HT1080 (cell line): ENCODE data around the gene CCDC85C. TPM values are rescaled to one million over a fixed set of nuclear protein-coding genes. Genes with fewer than 3 reads are reported as not detected.

Experiments
- DNase-seq: peaks from one replicate; pipeline ENCODE4 v3.0.0-alpha.2; 2015; ENCODE audit warnings: low read depth
- total RNA-seq: library from RNA; depleted of rRNA; stranded (reverse); fragments of >200 nt; shearing (Covaris generic); gene quantifications from 2 replicates; pipeline ENCODE4 v1.2.3, GENCODE V29; 2014

Gene CCDC85C
- total RNA-seq, 1 experiment from 2014 or later = 52.7 TPM

DNA sequence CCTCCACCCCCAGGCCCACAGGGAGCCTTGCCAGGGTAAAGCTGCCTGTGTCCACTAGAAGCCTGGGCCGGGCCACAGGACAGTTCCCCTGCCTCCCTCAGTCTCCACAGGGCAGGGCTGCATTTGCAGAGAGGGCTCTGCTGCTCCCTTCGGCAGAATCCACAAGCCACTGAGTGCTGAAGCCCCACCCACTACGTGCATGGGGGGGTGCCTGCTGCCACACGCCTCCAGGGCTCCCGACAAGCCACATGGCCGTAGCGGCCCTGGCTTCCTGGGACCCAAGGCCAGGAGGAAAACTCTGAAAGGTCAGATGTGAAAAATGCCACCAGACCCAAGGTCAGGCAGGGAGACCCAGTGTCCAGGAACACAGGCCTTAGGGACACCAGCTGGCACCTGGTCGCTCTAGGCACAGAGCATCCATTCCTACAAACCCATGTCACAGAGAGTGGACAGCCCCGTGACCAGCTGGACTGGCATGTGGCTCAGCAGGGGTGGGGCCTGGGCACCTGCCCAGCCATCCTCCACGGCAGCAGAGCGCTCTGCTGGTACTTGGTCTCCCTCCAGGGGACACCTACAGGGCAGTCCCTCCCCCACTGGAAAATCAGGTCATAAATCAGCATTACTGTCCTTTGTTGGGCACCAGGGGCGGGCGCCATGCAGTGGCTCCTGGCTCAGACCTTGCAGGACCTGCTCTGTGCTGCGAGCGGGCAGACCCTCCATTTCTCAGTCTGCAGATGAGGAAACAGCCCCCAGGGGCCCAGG is 42.9 kb downstream of the CCDC85C start:
- DNase-seq = no peak

DNA sequence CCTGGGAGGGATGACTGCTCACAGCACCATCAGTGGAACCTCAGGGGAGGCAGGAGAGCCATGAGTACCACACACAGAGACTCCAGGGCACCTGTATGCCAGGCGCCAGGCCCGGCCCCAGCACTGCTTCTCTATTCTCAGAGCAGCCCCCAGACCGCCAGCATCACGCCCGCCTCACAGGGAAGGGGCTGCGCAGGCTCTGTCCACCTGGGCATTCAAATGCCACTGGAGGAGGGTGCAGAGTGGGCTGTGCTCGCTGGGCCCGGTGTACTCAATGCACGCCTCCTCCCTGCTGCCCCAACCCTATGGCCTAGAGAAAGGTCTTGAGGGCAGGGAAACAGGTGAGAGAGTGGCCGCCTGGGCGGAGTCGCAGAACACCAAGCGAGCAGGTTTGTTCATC is 43.6 kb downstream of the CCDC85C start:
- DNase-seq = no peak

DNA sequence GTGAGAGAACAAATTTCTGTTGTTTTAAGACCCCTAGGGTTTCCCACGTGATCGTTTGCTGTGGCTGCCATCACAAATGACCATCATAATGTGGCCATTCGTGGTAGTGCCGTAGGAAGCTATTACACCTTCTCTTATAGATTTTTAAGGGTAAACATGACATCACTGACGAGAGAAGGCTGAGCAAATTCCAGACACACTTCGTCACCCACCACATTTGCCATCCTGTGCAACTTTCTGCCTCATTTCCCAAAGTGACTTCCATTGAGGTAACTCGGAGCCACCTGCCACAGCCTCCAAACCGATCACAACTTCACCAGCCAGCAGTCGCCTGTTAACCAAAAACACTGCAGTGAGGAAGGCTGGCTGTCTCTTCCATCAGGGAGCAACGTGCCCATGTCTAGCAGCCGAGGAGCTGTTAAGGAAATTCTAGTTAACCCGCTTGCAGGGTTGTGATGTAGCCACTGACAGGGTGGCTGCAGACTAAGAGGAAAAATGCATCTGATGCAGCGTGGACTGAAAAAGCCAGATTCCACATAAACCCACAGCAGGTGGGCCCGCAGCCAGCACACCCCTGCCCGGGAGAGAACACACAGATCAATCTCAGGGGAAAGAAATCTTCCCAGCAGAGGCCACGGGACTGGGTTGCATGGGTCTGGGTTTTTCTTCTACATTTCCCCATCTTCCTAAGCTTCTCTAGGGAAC is 44.6 kb downstream of the CCDC85C start:
- DNase-seq = peak; percentile 31

DNA sequence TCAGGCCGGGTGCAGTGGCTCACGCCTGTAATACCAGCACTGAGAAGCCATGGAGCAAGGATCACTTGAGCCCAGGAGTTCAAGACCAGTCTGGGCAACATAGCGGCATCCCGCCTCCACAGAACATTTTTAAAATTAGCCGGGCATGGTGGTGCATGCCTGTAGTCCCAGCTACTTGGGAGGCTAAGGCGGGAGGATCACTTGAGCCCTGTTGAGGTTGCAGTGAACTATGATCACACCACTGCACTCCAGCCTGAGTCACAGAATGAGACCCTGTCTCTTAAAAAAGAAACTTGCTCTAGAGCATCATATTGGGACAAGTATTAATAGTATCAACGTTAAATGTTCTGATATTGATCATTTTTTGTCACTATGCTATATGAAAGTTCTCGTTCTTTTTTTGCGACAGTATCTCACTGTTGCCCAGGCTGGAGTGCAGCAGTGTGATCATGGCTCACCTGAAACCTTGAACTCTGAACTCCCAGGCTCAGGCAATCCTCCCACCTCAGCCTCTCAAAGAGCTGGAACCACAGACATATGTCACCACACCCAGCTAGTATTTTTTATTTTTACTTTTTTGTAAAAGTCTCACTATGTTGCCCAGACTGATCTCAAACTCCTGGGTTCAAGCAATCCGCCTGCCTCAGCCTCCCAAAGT is 47.7 kb downstream of the CCDC85C start:
- no peak for DNase-seq

DNA sequence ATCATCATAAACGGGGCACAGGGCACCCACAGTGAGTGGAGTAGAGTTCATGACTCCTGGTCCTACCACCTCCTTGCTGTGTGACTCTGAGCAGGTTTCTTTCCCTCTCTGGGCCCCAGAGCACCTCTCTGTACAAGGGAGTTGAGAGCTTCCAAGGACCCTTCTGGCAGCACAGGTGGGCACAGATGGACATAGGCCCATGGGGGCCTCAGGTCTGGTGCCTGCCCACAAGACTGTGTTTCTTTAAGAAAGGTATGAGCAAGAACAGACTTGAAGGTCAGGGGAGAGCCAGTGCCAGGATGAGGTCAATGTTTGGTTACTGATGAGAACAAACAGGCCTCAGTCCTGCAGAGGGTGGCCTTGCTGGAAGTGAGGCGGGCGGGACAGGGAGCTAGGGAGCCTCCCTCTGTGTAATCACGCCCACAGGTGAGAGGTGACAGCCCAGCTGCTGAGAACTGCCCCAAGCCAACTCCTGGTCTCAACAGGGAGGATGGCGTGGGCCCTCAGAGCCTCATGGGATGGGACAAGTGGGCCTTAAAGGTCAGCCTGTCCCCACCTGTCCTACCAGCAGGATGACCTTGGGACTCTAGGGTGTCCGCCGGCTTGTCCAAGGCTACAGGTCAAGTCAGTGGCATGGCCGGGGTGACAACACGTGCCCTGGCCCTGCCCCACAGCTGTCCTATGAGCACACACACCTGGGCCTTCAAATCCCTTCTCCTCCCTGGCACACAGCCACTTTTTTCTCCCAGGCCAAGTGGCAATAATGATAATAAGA is 49.1 kb downstream of the CCDC85C start:
- no peak for DNase-seq

DNA sequence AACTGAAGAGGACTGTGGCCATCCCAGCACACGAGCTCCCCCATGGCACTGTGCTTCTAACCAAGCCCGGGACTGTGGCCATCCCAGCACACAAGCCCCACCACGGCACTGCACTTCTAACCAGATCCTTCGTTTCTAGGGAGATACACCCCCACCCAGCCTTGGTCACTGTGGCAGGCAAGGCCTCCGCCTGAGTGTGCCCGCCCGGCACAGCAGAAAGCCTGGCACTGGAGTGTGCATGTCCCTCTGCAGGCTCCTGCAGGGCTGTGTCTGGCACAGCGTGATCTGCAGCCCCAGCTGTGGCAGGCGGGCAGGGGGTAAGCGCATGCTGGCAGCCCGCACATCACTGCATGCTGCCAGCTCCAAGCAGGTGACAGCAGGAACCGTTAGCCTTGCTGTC is 49.8 kb downstream of the CCDC85C start:
- DNase-seq = no peak

DNA sequence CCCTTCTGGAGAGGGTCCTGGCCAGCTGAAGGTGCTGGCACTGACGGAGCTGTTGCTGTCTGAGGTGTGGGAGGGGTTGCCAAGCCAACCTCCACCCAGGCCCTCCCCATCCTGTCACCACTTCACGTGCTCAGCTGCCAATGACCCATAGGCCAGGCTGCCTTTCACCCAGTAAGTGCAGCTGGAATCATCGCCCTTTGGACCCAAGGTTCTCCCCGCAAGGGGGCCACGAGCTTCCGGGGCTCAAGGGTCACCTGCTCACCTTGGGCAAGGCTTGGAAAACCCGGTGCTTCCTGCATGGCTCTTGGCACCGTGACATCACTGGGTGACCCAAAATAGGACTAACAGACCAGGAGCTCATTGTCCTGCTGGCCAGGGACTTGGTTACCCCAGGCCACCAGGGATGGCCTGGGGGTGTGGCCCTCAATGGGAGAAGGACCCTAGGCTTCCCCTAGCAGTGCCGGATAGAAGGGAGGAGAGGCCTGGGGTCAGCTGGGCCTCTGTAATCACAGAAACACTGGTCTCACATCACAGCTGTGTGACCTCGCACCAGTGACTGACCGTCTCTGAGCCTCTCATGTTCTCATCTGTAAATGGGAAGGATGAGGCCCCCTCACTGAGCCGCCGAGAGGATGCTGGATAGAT is 51.3 kb downstream of the CCDC85C start:
- no peak for DNase-seq

DNA sequence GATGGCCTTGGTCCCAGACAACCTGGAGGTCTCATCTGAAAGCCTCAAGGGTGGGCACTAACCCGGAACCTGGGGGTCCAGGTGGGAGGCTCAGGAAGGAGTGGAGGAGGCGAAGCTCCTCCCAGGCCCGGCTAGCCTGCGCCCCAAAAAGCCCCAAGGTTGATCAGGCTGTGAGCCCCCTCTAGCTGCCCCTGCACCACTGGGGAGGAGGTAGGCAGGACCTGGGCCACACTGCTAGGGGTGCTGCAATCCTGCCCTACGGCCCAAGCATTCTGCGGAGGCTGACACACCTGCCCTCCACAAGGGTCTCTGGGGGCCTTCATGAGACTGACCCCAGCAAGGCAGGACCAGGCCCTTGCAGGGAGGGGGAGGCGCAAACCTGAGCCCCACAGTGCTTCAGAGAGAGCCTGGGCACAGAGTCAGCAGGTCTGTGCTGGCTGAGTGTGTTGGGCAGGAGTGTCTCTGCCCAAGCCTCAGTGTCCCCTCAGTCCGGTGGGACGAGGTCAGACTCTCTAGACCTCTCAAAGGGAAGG is 51.9 kb downstream of the CCDC85C start:
- DNase-seq = no peak

DNA sequence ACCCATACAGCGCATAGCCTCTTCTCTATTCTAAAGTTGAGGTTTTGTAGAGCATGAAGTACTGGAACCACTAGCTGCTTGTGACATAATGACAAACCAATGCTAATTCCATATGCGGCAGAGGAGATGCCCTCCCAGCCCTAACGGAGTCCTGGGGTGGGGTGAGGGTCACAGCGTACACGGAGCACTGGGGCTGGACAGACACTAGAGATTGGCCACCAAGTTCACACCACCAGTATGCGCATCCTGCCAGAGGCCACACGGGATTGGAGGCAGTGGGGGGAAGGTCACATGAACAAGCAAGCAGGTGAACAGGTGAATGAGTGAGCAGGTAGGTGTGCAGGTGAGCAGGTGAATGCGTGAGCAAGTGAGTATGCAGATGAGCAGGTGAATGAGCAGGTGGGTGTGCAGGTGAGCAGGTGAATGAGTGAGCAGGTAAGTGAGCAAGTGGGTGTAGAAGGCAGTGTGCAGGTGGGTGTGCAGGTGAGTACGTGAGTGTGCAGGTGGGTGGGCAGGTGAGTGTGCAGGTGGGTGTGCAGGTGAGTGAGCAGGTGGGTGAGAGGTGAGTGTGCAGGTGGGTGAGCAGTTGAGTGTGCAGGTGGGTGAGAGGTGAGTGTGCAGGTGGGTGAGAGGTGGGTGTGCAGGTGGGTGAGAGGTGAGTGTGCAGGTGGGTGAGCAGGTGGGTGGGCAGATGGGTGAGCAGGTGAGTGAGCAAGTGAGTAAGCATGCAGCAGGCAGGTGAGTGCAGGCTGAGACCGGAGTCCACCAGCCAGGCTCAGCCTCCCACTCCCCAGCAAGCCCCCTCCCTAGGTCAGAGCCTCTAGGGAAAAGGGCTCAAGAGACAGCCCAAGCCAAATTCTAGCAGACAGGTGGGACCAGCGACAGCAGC is 52.7 kb downstream of the CCDC85C start:
- no peak for DNase-seq

DNA sequence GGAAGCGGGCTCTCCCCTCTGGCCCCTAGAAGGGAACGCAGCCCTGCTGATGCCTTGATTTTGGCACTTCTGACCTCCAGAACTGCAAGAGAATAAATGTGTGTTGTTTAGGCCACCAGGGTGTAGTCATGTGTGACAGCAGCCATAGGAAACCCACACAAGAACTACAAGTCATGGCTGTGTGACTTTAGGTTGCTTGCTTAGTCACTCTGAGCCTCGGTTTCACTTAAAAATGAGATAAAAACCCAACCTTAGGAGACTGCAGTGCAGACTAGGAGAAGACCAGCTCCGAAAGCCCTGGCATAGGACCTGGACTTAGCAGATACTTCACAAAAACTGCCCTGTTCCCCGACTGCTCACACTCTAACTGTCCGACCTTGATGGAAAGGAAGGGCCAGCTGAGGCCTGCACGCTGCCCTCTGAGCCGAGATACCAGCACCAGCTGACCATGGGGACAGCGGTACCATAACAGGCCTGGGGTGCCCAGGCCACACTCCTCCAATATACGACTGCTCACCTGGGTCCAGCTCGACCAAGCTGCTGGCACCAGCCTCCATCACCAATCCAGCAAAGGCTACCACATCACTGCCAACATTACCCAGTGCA is 53.5 kb downstream of the CCDC85C start:
- DNase-seq = no peak

DNA sequence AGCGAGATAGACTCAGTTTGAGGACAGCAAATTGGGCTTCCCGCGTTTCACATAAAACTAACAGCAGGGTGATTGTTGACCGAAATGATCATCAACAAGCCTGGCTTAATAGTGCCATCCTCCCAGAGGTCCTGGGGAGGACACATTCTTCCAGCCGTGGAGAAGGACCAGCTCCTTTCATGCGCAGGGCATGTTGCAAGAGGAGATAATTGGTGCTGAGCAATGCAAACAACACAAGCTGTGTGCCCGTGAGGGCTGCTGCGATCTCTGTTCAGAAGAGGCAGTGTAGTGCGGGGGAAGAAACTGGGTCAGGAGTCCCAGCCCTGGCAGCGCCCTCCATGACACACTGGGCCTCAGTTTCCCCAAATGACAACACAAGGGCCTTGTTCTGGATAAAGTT is 54.3 kb downstream of the CCDC85C start:
- DNase-seq = no peak

DNA sequence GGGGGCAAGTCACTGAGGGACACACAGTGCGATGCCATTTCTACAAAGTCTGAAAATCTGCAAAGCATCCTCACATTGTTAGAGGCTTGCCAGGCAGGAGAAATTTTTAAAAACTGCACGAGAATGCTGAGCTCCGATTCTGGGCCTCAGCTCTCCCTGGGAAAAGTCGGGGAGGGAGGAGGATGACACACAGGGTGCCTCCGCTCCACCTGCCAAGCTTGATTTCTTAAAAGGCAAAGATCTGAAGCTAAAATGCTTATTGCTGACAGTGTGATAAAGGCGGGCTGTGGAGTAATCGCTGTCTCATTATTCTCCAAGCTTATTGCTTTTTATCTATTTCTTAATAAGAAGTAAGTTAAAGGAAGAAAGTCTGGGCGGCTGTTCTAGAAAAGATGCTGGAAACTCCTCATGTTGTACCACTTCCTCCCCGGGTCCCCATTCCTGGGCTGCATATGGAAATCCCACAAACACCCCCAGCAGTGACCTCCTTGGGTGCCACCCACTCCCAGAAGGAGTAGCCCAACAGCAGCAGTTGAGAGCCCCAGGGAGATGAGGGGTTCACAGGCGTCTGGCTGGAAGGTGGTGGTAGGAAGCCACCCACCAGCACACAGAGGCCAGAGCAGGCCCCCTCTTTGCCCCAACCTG is 55.0 kb downstream of the CCDC85C start:
- DNase-seq = no peak

DNA sequence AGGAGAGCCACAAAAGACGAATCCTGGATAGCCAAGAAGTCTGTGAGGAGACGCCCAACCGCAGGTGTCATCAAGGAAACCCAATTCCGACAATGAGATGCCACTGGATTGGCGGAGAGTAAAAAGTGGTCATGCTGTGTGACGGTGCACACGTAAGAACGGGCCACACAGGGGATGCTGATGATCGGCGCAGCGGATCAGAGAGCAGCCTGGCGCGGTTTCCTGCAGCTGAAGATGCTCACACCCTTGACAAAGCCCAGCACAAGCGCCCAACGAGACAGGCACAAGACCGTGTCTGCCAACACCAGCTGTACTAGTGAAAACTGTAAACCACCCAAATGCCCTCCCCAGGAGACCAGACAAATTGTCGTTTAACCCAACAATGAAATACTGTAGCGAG is 55.8 kb downstream of the CCDC85C start:
- DNase-seq = no peak

DNA sequence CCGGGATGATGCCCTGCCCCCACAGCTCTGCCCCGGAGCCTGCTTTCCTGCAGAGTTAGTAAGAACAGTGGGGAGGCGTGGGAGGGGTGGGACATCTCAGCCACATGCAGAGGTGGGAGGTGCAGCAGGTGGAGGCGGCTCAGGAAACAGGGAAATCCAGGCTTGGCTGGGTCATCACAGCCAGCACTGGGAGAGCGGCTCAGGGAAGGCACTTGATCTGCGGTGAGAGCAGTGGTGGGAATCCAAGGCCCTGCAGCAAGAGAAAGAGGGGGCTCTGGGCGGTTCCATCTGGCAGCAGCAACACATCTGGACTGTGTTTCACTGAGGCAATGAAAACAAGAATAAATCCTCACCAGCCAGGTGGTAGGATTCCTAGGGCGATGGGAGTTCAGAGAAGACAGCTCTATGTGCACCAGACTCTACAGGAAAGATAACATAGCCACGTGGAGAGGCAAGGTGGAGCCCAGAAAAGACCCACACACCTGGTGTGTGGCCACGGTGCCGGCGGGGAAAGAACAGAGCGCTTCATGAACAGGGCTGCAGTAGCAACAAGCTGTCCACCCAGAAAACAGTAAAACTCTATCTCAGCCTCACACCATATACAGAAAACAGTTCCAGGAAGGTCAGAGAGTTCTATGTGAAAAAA is 57.6 kb downstream of the CCDC85C start:
- DNase-seq = no peak

DNA sequence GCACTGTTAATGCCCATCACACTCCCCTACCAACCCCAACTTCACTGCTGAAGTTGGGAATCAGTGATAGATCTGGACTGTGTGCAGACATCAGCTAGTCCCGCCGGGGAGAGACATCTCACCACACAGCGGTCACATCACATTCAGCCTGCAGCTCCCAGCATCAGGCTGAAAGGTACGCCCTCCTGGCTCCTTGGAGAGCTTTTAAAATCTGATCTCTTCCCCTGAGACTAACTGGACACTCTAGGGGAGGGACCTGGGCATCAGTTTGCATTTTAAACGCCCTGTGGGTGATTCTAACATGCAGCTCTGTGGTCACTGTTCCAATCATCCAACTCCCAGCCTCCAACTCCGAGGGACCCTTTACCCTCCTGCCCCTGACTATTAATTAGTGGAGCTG is 58.4 kb downstream of the CCDC85C start:
- DNase-seq = no peak

DNA sequence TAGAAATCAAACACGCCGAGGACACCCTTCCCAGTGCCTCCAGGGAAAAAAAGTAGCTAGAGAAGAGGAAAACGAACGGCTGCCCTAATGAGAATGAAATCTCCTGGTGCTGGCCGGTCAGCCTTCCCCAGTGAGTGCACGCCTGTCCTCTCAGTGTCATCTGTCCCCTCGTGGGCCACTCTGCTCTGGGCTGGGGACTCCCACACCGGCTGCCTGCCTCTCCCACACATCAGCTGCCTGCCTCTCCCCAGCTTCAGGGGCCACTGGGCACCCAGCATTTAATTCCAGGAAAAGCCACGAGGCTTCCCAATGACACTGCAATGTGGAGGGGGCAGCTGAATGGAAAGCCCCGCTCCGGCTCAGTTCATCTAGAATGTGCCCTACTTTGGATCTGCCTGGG is 59.0 kb downstream of the CCDC85C start:
- no peak for DNase-seq

DNA sequence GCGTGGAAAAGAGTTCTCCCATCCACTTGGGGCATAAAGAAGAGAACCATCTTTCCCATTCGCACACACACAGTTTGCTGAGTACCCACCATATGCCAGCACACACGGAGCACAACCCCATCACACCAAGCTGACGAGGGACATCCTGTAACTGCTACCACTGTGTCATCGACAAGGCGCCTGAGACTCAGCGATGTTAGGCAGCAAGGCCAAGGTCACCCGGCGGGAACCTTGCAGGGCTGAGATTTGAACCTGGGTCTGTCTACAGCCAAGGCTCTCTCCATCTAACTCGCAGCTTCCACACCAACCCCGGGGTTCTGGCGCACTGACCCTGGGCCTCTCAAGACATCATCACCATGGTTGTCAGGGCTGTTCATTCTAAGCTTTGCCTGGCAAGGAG is 60.0 kb downstream of the CCDC85C start:
- DNase-seq = no peak

DNA sequence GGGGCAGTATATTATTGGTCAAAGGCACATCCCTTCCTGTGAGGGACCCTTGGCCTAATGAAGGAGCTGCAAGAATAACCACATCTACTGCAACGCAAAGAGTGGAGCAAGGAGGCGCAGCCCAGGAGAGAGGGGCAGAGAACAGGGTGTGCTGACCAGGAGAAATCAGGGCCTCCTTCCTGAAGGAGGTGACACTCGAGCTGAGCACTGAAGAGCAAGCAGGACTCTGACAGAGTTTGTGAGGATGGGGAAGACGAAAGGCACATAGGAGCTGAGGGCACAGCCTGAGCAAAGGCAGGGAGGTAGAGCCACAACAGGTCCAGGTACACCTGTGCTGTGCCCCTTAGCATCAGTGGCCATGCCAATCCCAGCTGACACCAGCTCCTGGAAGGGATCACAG is 60.6 kb downstream of the CCDC85C start:
- no peak for DNase-seq

DNA sequence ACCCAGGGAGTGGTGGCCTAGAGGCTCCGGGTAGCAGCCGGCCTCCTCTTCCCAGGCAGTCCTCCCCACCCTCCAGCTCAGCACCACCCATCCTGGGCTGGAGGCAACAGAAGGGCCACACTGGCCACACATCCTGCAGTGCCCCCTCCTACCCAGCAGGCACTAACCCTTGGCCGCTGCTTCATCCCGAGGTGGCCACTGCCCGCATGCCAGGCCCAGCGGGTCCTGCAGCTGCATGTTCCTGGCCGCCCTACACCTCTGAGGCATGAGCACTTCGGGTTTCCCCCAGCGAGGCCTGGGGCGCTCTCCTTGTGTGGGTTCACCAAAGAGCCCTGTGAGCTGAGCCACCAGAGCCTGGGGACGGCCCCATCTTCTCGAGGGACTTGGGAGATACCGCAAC is 61.4 kb downstream of the CCDC85C start:
- DNase-seq = no peak
